Activated CD4-positive, CD25-positive, alpha-beta regulatory T cell treated with anti-CD3 and anti-CD28 coated beads, Interleukin-2, amount 50 U/mL, for 16 hours (primary cell): ENCODE results near the gene ZBTB42.
"Not testable (repeated sequence)": the region's sequence is repeated elsewhere in the genome, so short reads cannot be mapped to it uniquely, and the experiment has no call there.

ENCODE experiments used
- DNase-seq: peaks from one replicate; pipeline ENCODE4 v3.0.0-alpha.2; 2020; ENCODE audit warnings: low read depth, low spot score

ZBTB42 gene

GRCh38 chr14:104836171-104836935 is 35.5 kb downstream of the ZBTB42 start:
- not testable (repeated sequence) for DNase-seq

GRCh38 chr14:104841730-104842129 is 40.8 kb downstream of the ZBTB42 start:
- no peak for DNase-seq

GRCh38 chr14:104843006-104843405 is 42.1 kb downstream of the ZBTB42 start:
- no peak for DNase-seq

DNA sequence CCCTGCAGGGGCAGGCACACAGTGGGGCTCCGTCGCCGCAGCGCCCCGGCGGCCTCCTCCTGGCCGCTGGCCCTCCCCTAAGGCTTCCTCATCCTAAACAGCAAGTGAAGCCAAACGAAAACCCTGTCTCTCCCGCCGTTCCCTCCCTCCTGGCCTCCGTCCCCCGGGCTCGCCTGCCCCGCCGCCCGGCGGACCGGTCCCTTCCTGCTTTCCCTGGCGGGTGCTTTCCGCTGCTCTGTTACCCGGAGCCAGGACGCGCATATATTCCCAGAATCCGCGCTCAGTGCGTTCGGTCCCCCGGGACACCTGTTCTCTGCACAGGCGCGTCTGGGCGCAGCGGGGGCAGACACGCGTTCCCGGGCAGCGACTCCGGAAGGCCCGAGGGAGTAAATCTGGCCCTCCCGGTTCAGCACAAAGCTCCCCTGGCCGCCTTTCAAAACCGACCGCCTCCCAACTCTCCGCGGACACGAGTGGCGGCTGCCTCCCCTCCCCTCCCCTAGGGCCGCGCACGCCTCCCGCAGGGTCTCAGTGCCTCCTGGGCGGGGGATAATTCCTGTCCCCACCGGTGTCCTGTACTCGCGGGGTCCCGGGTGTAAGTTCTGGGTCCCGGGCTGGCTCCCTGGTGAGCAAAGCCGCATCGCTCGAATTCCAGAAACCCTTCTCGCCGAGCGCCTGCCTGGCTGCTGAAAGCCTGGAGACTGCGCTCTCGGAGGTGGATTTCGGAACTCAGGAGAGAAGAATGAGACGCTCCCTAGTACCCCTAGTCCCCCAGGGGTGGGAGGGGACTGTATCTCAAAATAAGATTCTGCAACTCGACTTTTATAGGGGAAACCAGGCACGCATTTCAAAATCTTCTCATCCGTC is 42.8 kb downstream of the ZBTB42 start:
- no peak for DNase-seq

GRCh38 chr14:104844306-104845032 is 43.6 kb downstream of the ZBTB42 start:
- DNase-seq = no peak

GRCh38 chr14:104845033-104845666 is 44.2 kb downstream of the ZBTB42 start:
- no peak for DNase-seq

DNA sequence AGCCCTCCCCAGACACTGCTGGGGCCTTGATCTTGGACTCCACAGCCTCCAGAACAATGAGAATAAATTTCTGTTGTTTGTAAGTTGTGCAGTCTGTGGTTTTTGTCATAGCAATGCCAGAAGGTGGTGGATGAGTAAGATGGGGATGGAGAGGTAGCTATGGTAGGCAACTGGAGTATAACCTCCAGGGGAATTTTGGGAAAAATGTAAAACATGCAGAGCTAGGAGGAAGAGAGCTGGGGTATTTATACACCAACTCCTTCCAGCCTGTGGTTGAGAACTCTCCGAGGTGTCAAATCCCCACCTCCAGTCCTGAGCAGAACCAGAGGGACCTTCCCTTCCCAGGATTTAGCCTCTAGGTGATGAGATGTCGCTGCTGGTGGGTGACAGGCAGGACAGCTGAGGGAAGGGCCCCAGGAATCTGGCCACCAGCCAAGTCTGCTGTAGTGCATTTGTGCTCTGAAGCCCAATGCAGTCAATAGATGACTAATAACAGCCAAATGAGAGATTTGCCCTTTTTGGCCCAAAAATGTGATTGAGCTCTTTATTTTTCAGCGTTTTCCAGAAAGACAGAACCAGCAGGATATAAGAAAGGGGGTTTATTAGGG is 45.0 kb downstream of the ZBTB42 start:
- no peak for DNase-seq

DNA sequence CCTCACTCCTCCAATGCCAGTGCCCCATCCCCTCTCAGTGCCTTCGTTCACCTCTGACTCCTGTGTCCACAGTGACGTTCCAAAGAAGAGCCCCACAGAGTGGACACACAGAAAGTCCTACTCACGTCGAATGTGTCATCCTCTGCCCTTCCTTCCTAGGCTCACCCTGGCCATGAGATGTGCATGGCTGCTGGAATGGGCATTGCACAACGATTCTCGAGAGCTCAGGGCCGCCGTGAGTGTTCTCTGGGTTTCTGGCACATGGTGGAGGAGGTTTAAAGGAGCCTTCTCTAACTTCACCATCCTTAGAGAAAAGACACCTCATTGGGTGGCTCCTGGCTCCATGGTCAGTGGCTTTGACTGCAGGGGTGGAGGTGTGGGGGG is 51.4 kb downstream of the ZBTB42 start:
- DNase-seq = no peak
